OCI-LY7 (cell line): ENCODE results near the gene VPS72. TPM values are rescaled to one million over a fixed set of nuclear protein-coding genes. Genes with fewer than 3 reads are reported as not detected.
A peak's percentile ranks its signal among the peaks of the same experiment; 100 is the strongest.
"Not testable (repeated sequence)": the region's sequence is repeated elsewhere in the genome, so short reads cannot be mapped to it uniquely, and the experiment has no call there.

Experiments
- BruUV-seq: library from RNA; stranded (reverse); fragments of 400-500 nt; replicated peaks from 2 replicates; lab custom pipeline; 2021; lab: Mats Ljungman, UMichigan
- CTCF ChIA-PET: fragments of 300-600 bp; sonication (Branson Sonifier 250); formaldehyde crosslinking; loops from one replicate; lab custom pipeline; 2022; ENCODE audit warnings: antibody characterized with exemption; ENCODE audit not compliant: unreplicated experiment; lab: Charles Lee
- POLR2A ChIA-PET: fragments of 300-600 bp; sonication (Branson Sonifier 250); formaldehyde crosslinking; loops from one replicate; lab custom pipeline; 2022; ENCODE audit warnings: antibody characterized with exemption; lab: Charles Lee
- DNase-seq: peaks from one replicate; pipeline ENCODE4 v3.0.0-alpha.2; 2015; ENCODE audit warnings: low spot score
- H2AFZ ChIP-seq: fragments of 200-600 bp; sonication (generic), shearing (Covaris generic); 2 replicates; pipeline ENCODE4 v1.6.1; 2014; ENCODE audit warnings: mild to moderate bottlenecking, antibody characterized with exemption, low read length, moderate library complexity
- H3K27ac ChIP-seq: fragments of 200-600 bp; sonication (generic); 2 replicates; pipeline ENCODE4 v1.5.1; 2014; ENCODE audit warnings: mixed run types, low read depth, mild to moderate bottlenecking, moderate library complexity, low read length, inconsistent platforms; ENCODE audit not compliant: poor library complexity, severe bottlenecking
- H3K36me3 ChIP-seq: fragments of 200-600 bp; sonication (generic); 2 replicates; pipeline ENCODE4 v1.6.1; 2014; ENCODE audit warnings: mild to moderate bottlenecking, antibody characterized with exemption, low read length, moderate library complexity, mixed read lengths; ENCODE audit not compliant: insufficient read depth
- H3K4me1 ChIP-seq: fragments of 200-600 bp; sonication (generic); 2 replicates; pipeline ENCODE4 v1.5.1; 2014; ENCODE audit warnings: mild to moderate bottlenecking, low read length; ENCODE audit not compliant: insufficient read depth, poor library complexity, severe bottlenecking
- H3K4me2 ChIP-seq: fragments of 200-600 bp; sonication (generic); 2 replicates; pipeline ENCODE4 v1.6.1; 2014; ENCODE audit warnings: mild to moderate bottlenecking, low read length
- H3K4me3 ChIP-seq: fragments of 200-600 bp; sonication (generic); 2 replicates; pipeline ENCODE4 v1.5.1; 2014; ENCODE audit warnings: mild to moderate bottlenecking, low read depth, low read length; ENCODE audit not compliant: poor library complexity, severe bottlenecking
- H3K79me2 ChIP-seq: fragments of 200-600 bp; sonication (generic); 2 replicates; pipeline ENCODE4 v1.6.1; 2016; ENCODE audit warnings: low read depth, mild to moderate bottlenecking, low read length, moderate library complexity, mixed read lengths; ENCODE audit not compliant: insufficient read depth
- H3K9me2 ChIP-seq: fragments of 200-600 bp; sonication (generic); 2 replicates; pipeline ENCODE4 v1.6.1; 2016; ENCODE audit warnings: mild to moderate bottlenecking, low read length, mixed read lengths; ENCODE audit not compliant: insufficient read depth
- H3K9me3 ChIP-seq: fragments of 200-600 bp; sonication (generic); 2 replicates; pipeline ENCODE4 v1.6.1; 2014; ENCODE audit warnings: mild to moderate bottlenecking, mixed run types, low read length, mixed read lengths
- H4K20me1 ChIP-seq: fragments of 200-600 bp; sonication (generic); 2 replicates; pipeline ENCODE4 v1.6.1; 2014; ENCODE audit warnings: mild to moderate bottlenecking, antibody characterized with exemption, low read length, moderate library complexity, mixed read lengths; ENCODE audit not compliant: insufficient read depth
- EZH2phosphoT487 ChIP-seq: fragments of 200-600 bp; sonication (generic); IDR thresholded peaks from 2 replicates; pipeline ENCODE4 v1.6.1; 2018; ENCODE audit warnings: low read depth, borderline replicate concordance, mild to moderate bottlenecking, mixed run types, antibody characterized with exemption, low read length, moderate library complexity, mixed read lengths
- intact Hi-C: fragments of 100-400 bp; cut with micrococcal nuclease; formaldehyde crosslinking; loops from one replicate; pipeline ENCODE4 v1.10.0; 2022; ENCODE audit not compliant: unreplicated experiment
- total RNA-seq, 2 experiments: library from RNA; depleted of rRNA in 1 of 2; stranded (reverse); fragments of >200 nt in 1 of 2; shearing (Covaris generic) in 1 of 2; gene quantifications; 2 replicates each; pipeline ENCODE4 v1.2.3, GENCODE V29; 2014 to 2022
- TF ChIP-seq, protein P1 (sequence below): fragments of 200-600 bp; sonication (generic); conservative IDR thresholded peaks from 2 replicates; pipeline ENCODE4 v1.5.1; 2014; ENCODE audit warnings: mild to moderate bottlenecking, antibody characterized with exemption, low read length, moderate library complexity, mixed read lengths

The VPS72 gene
- total RNA-seq, 2 experiments from 2014 or later: 51.1 to 54.3 TPM

DNA sequence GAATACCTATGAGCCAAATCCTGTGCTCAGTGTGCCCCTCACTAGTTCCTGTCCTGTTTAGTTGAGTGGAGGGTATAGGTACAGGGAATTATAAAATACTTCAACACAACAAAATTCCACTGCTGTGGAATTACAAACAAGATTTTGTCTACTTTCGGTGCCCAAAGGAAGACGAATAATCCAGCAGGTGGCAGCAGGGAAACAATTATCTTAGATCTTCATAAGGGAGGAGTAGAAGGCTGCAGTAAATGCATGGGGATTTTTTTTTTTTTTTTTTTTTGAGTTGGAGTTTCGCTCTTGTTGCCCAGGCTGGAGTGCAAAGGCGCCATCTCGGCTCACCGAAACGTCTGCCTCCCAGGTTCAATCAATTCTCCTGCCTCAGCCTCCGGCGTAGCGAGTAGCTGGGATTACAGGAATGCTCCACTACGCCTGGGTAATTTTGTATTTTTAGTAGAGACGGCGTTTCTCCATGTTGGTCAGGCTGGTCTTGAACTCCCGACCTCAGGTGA is 6.3 kb upstream of the VPS72 start:
- BruUV-seq: no TSS peak
- H3K79me2 ChIP-seq: peaks cover 29% of the 10 kb centered on the region
- CTCF ChIA-PET: no interaction called here
- peaks cover 10% of the 10 kb centered on the region for H3K36me3 ChIP-seq
- DNase-seq: peak; percentile 82
- peaks cover 6% of the 10 kb centered on the region; the same call in 1 of the 2 replicates for H4K20me1 ChIP-seq
- H3K4me2 ChIP-seq: peak overlapping the region; percentile 68
- POLR2A ChIA-PET: interaction anchor here (0.6 to 0.7 kb wide), 2 partner anchors 18 to 58 kb away, joined by 3 to 6 read pairs; partner anchors contain the start of gene PSMD4
- peak overlapping the region; percentile 32 for H3K4me3 ChIP-seq
- H3K4me1 ChIP-seq: peaks cover 33% of the 10 kb centered on the region
- intact Hi-C loops: loop anchor here (1.0 to 5.0 kb wide), 2 partner anchors 55 to 151 kb away; partner anchors contain the start of gene RFX5
- no peaks in the 10 kb centered on the region for H3K9me2 ChIP-seq
- H2AFZ ChIP-seq: peak overlapping the region; percentile 67
- no peak for TF ChIP-seq EZH2phosphoT487
- TF ChIP-seq, protein P1, sequence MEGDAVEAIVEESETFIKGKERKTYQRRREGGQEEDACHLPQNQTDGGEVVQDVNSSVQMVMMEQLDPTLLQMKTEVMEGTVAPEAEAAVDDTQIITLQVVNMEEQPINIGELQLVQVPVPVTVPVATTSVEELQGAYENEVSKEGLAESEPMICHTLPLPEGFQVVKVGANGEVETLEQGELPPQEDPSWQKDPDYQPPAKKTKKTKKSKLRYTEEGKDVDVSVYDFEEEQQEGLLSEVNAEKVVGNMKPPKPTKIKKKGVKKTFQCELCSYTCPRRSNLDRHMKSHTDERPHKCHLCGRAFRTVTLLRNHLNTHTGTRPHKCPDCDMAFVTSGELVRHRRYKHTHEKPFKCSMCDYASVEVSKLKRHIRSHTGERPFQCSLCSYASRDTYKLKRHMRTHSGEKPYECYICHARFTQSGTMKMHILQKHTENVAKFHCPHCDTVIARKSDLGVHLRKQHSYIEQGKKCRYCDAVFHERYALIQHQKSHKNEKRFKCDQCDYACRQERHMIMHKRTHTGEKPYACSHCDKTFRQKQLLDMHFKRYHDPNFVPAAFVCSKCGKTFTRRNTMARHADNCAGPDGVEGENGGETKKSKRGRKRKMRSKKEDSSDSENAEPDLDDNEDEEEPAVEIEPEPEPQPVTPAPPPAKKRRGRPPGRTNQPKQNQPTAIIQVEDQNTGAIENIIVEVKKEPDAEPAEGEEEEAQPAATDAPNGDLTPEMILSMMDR: peak; percentile 80
- no peak overlapping the region for H3K27ac ChIP-seq
- H3K9me3 ChIP-seq: no peaks in the 10 kb centered on the region

DNA sequence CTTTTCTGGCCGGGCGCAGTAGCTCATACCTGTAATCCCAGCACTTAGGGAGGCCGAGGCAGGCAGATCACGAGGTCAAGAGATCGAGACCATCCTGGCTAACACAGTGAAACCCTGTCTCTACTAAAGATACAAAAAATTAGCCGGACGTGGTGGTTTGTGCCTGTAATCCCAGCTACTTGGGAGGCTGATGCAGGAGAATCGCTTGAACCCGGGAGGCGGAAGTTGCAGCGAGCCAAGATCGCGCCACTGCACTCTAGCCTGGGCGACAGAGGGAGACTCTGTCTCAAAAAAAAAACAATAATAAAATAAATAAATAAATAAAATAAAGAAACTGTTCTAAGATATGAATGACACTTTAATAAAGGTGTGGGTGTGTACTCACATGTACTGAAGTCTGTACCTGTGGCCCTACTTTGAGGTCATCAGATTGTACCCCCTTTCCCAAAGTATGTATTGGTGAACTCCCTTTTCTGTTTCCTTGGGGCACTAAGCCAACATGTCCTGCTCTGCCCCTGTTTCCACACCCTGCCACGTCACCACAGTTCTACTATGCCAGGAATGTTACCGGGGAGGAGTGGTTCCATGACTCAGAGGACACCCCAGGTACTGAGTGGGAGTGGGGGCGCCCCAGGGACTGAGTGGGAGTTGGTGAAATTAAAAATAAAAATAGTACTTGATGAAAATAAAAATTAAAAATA is 5.0 kb upstream of the VPS72 start:
- H4K20me1 ChIP-seq, H3K4me3 ChIP-seq, H3K4me2 ChIP-seq, DNase-seq, H3K9me2 ChIP-seq, H3K9me3 ChIP-seq, H2AFZ ChIP-seq, BruUV-seq, H3K36me3 ChIP-seq, H3K27ac ChIP-seq: not testable (repeated sequence)
- H3K4me1 ChIP-seq: peaks cover 30% of the 10 kb centered on the region
- CTCF ChIA-PET: interaction anchor here (0.6 to 0.7 kb wide), 3 partner anchors 14 to 281 kb away, joined by 3 read pairs; no protein-coding TSS in a partner anchor
- intact Hi-C loops: loop anchor here (5.0 kb wide), 1 partner anchor 152 kb away; the partner anchor contains the start of gene RFX5
- POLR2A ChIA-PET: interaction anchor here (0.6 to 1.1 kb wide), 5 partner anchors 9 to 136 kb away, joined by 3 to 5 read pairs (median 3); partner anchors contain the start of gene CDC42SE1
- peaks cover 16% of the 10 kb centered on the region for H3K79me2 ChIP-seq

DNA sequence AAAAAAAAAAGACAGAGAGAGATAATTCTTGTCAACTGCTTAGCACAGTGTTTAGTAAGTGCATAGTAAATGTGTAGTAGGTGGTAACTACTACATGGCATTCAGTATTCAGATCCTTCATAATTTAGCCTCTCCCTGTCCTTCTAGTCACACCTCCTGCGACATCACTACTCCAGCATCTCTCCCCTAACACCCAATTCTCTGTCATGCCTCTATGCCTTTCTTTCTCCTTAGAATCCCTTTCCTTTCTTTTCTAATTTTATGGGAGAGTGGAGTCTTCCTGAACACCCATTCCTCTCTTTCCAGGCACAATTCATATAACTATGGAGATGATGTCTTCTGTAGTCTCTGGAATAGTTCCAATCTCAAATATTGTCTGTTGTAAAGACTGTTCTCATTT is 3.9 kb upstream of the VPS72 start:
- Histone ChIP-seq H3K27ac (no peak overlapping the region), H3K9me2 (no peaks in the 10 kb centered on the region), H3K4me2 (no peak overlapping the region), H4K20me1 (no peaks in the 10 kb centered on the region), H2AFZ (no peak overlapping the region), H3K36me3 (no peaks in the 10 kb centered on the region), H3K4me1 (peaks cover 25% of the 10 kb centered on the region), H3K4me3 (no peak overlapping the region), H3K9me3 (no peaks in the 10 kb centered on the region), H3K79me2 (peaks cover 13% of the 10 kb centered on the region)
- DNase-seq: no peak
- intact Hi-C loops: no loop called here
- TF ChIP-seq, protein P1: no peak
- TF ChIP-seq EZH2phosphoT487: no peak
- ChIA-PET CTCF (no interaction called here), POLR2A (no interaction called here)
- no TSS peak for BruUV-seq
